Measurements from ENCODE around the gene SERPINA9.

GRCh38 chr14:94483071-94483451 is 7.1 kb upstream of the SERPINA9 start:
- TF ChIP-seq CTCF (IDR thresholded peaks at IDR 0.05) (no peak), POLR2A (IDR thresholded peaks at IDR 0.05) (no peak)

All from Peyer's patch (tissue), 4 donors.